ENCODE data around the gene PTRH2.

Gene PTRH2

DNA sequence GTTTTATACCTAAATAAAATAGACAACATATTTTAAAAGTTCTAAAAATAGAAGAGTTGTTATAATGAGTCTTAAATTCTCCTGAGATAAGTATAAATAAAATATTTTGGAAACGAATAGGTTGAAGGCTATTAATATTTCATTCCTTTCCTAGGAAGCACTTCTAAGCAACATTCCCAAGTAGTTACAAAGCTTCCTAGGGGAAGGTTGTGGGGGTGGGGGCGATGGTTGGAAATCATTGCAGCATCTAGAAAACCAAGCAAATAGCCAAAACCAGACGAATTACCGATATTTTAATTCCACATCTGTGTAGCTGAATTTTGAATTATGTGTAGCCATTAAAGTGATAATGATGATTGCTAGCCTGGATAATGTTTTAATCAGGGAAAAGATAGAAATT lies 26.9 kb downstream of the PTRH2 start:
- Histone ChIP-seq H3K36me3 (ENCODE audit: control insufficient read depth, insufficient read depth, low read length) (peaks cover 20% of the 10 kb centered on the region), H3K27me3 (replicated peaks; ENCODE audit: control insufficient read depth, insufficient read depth, low read length) (no peaks in the 10 kb centered on the region), H3K4me3 (replicated peaks; ENCODE audit: low read depth, low read length) (no peak overlapping the region)
- TF ChIP-seq, protein P1, sequence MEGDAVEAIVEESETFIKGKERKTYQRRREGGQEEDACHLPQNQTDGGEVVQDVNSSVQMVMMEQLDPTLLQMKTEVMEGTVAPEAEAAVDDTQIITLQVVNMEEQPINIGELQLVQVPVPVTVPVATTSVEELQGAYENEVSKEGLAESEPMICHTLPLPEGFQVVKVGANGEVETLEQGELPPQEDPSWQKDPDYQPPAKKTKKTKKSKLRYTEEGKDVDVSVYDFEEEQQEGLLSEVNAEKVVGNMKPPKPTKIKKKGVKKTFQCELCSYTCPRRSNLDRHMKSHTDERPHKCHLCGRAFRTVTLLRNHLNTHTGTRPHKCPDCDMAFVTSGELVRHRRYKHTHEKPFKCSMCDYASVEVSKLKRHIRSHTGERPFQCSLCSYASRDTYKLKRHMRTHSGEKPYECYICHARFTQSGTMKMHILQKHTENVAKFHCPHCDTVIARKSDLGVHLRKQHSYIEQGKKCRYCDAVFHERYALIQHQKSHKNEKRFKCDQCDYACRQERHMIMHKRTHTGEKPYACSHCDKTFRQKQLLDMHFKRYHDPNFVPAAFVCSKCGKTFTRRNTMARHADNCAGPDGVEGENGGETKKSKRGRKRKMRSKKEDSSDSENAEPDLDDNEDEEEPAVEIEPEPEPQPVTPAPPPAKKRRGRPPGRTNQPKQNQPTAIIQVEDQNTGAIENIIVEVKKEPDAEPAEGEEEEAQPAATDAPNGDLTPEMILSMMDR (IDR thresholded peaks at IDR 0.05; ENCODE audit: insufficient read depth, low read length, poor library complexity, severe bottlenecking): no peak
- no peak for DNase-seq (ENCODE audit: extremely low read depth, insufficient read length)

DNA sequence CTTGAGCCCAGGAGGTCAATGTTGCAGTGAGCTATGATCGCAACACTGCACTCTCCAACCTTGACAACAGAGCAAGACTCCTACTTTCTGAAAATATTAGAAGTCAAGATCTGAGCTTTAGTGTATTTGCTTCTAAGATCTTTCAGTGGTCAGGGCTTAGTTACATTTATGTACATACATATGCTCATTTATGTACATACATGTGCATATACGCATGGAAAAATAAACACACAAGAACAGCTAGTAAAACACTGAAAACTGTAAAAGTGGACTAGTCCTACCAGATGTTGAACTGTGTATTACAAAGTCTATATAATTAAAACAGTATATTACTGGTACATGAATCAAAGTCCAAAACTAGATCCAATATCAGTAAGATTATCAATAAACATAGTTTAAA lies 28.3 kb downstream of the PTRH2 start:
- TF ChIP-seq, protein P1 (IDR thresholded peaks at IDR 0.05; ENCODE audit: insufficient read depth, low read length, poor library complexity, severe bottlenecking): no peak
- Histone ChIP-seq H3K36me3 (ENCODE audit: control insufficient read depth, insufficient read depth, low read length) (peaks cover 16% of the 10 kb centered on the region), H3K27me3 (replicated peaks; ENCODE audit: control insufficient read depth, insufficient read depth, low read length) (no peaks in the 10 kb centered on the region), H3K4me3 (replicated peaks; ENCODE audit: low read depth, low read length) (no peak overlapping the region)
- DNase-seq (ENCODE audit: extremely low read depth, insufficient read length): no peak

DNA sequence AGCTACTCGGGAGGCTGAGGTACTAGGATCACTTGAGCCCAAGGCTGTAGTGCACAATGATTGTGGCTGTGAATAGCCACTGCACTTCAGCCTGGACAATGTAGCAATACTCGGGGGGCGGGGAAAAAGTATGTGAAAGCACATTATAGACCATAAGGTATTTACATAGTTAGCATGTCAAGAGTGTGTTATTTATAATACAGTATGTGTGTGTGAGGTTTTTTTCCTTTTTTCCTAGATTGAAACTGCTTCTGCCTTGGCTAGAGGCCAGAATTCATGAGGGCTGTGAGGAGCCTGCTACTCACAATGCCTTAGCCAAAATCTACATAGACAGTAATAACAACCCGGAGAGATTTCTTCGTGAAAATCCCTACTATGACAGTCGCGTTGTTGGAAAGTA lies 30.5 kb downstream of the PTRH2 start:
- H3K4me3 ChIP-seq (replicated peaks; ENCODE audit: low read depth, low read length): no peak overlapping the region
- DNase-seq (ENCODE audit: extremely low read depth, insufficient read length): no peak
- TF ChIP-seq, protein P1 (IDR thresholded peaks at IDR 0.05; ENCODE audit: insufficient read depth, low read length, poor library complexity, severe bottlenecking): no peak
- no peaks in the 10 kb centered on the region for H3K27me3 ChIP-seq (replicated peaks; ENCODE audit: control insufficient read depth, insufficient read depth, low read length)
- H3K36me3 ChIP-seq (ENCODE audit: control insufficient read depth, insufficient read depth, low read length): peaks cover 15% of the 10 kb centered on the region

DNA sequence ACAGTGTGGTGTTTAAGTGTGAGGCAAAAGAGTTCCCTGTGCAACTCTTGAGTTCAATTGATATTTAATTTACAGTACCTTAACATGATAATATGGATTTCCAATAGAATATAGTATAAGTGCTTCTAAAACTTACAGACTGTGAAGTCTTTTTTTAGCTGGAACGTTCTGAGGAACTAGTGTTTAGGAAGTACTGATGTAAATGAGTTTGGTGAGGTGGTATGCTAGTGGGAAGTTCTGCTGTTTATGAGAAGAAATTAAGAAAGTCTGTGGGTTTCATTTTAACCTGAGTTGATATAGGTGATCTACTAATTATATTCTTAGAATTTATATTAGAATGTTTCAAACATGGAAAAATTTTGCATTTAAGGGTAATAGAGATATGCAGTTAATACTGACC lies 32.0 kb downstream of the PTRH2 start:
- Histone ChIP-seq H3K36me3 (ENCODE audit: control insufficient read depth, insufficient read depth, low read length) (peaks cover 11% of the 10 kb centered on the region), H3K27me3 (replicated peaks; ENCODE audit: control insufficient read depth, insufficient read depth, low read length) (no peaks in the 10 kb centered on the region), H3K4me3 (replicated peaks; ENCODE audit: low read depth, low read length) (no peak overlapping the region)
- DNase-seq (ENCODE audit: extremely low read depth, insufficient read length): no peak
- TF ChIP-seq, protein P1 (IDR thresholded peaks at IDR 0.05; ENCODE audit: insufficient read depth, low read length, poor library complexity, severe bottlenecking): no peak

DNA sequence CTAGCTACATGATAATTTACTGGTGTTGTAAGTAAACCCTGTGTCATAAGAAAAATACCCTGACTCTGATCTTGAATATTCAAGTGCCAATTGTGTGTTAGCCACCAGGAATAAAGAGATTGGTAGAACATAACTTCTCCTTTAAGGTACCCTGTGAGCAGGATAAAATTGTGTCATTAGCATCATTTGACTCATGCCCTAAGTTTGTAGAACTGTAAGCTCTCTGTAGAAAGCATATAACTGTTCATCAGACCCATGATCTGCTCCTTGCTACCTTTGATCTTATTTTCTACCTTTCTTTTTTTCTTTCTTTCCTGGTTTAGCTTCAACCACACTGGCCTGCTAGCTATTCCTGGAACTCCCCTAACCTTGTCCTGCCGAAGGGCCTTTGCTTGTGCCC lies 35.8 kb downstream of the PTRH2 start:
- no peak for DNase-seq (ENCODE audit: extremely low read depth, insufficient read length)
- no peak overlapping the region for H3K4me3 ChIP-seq (replicated peaks; ENCODE audit: low read depth, low read length)
- H3K27me3 ChIP-seq (replicated peaks; ENCODE audit: control insufficient read depth, insufficient read depth, low read length): no peaks in the 10 kb centered on the region
- H3K36me3 ChIP-seq (ENCODE audit: control insufficient read depth, insufficient read depth, low read length): peaks cover 4% of the 10 kb centered on the region
- TF ChIP-seq, protein P1 (IDR thresholded peaks at IDR 0.05; ENCODE audit: insufficient read depth, low read length, poor library complexity, severe bottlenecking): no peak

DNA sequence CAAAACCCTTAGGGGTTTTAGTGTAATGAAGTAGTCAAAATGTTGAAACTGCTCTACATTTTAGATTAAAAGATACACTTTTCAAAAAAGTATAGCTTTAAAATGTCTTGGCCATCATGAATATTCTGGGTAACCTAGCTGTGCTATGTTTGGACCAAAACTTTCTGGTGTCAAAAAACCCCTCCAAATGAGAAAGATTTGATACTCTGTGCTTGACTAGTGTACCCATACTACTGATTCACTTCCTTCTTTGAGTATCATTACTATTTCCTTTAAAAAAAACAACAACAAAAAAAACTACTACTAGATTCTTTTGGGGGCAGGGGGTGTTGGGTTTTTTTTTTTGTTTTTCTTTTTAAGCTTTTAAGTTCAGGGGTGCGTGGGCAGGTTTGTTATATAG lies 37.3 kb downstream of the PTRH2 start:
- DNase-seq (ENCODE audit: extremely low read depth, insufficient read length): peak; percentile 13
- TF ChIP-seq, protein P1 (IDR thresholded peaks at IDR 0.05; ENCODE audit: insufficient read depth, low read length, poor library complexity, severe bottlenecking): no peak
- no peaks in the 10 kb centered on the region for H3K27me3 ChIP-seq (replicated peaks; ENCODE audit: control insufficient read depth, insufficient read depth, low read length)
- H3K36me3 ChIP-seq (ENCODE audit: control insufficient read depth, insufficient read depth, low read length): peaks cover 5% of the 10 kb centered on the region
- H3K4me3 ChIP-seq (replicated peaks; ENCODE audit: low read depth, low read length): no peak overlapping the region

All from GM06990 (cell line).